Measurements from ENCODE around the gene FAM3A.

The FAM3A gene

GRCh38 chrX:154486052-154486395 lies 30.0 kb downstream of the FAM3A start:
- TF ChIP-seq, protein P1, sequence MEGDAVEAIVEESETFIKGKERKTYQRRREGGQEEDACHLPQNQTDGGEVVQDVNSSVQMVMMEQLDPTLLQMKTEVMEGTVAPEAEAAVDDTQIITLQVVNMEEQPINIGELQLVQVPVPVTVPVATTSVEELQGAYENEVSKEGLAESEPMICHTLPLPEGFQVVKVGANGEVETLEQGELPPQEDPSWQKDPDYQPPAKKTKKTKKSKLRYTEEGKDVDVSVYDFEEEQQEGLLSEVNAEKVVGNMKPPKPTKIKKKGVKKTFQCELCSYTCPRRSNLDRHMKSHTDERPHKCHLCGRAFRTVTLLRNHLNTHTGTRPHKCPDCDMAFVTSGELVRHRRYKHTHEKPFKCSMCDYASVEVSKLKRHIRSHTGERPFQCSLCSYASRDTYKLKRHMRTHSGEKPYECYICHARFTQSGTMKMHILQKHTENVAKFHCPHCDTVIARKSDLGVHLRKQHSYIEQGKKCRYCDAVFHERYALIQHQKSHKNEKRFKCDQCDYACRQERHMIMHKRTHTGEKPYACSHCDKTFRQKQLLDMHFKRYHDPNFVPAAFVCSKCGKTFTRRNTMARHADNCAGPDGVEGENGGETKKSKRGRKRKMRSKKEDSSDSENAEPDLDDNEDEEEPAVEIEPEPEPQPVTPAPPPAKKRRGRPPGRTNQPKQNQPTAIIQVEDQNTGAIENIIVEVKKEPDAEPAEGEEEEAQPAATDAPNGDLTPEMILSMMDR (IDR thresholded peaks at IDR 0.05; ENCODE audit: insufficient read depth, missing control alignments), result no peak
- DNase-seq (ENCODE audit: insufficient read length, low spot score) (no peak), FAIRE-seq (no peak)

GRCh38 chrX:154485150-154486051 lies 30.6 kb downstream of the FAM3A start:
- DNase-seq (ENCODE audit: insufficient read length, low spot score) (no peak), FAIRE-seq (no peak)
- TF ChIP-seq, protein P1 (IDR thresholded peaks at IDR 0.05; ENCODE audit: insufficient read depth, missing control alignments), result no peak

- DNase-seq (ENCODE audit: insufficient read length, low spot score), result no peak
- no peak for FAIRE-seq
- TF ChIP-seq, protein P1 (IDR thresholded peaks at IDR 0.05; ENCODE audit: insufficient read depth, missing control alignments), result no peak
These were observed 31.5 kb downstream of the FAM3A start for GRCh38 chrX:154484255-154485149.

DNA sequence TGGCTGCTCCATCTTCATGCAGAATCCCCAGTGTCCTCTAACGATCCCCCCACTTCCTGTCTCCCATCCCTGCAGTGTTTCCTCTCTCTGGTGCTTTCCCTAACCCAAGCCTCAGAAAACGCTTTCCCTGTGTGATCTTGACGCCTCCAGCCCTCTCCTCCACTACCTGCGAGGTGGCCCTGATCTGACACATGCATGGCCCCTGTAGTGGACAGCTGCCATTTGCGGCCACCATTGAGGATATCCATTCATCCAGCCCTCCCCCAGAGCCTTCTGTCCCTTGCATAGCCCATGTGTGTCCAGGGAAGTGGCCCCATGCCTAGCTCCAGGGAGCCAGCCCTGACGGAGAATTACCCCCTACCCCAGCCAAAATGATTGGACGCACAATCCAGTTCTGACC lies 32.7 kb downstream of the FAM3A start:
- DNase-seq (ENCODE audit: insufficient read length, low spot score) (no peak), FAIRE-seq (no peak)
- TF ChIP-seq, protein P1 (IDR thresholded peaks at IDR 0.05; ENCODE audit: insufficient read depth, missing control alignments), result no peak

- no peak for DNase-seq (ENCODE audit: insufficient read length, low spot score)
- TF ChIP-seq, protein P1 (IDR thresholded peaks at IDR 0.05; ENCODE audit: insufficient read depth, missing control alignments), result no peak
- no peak for FAIRE-seq
These were observed 33.2 kb downstream of the FAM3A start for GRCh38 chrX:154482786-154483185.

DNA sequence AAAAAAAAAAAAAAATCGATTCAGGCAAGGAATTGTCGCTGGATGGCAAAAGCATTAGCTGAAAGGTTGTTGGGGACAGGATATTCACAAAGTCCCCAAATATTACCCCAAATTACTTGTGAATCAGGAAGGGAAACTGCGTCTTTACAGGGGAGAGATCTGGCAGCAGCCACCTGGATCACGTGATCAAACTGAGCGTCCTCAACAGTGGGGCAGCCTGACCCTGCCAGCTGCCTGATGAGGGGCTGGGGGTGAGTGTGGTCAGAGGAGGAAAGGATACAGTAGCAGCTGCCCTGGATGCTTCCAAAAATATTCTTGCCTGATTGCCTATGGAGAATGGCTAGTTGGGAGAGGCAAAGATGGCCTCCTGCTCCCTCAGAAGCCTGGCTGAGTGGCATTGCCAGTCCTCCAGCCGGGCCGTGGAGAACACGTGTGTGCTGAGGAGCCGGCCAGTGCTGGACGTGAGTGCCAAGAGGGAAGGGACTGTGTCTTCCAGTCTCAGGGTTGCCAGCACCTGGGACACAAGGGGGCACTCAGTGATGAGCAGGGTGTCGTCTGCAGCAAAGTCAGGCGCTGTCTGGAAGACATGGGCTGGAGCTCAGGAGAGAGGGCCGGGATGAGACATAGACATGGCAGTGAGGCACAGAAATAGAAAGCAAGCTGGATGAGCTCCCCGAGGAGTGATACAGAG lies 34.0 kb downstream of the FAM3A start:
- TF ChIP-seq, protein P1 (IDR thresholded peaks at IDR 0.05; ENCODE audit: insufficient read depth, missing control alignments), result no peak
- no peak for FAIRE-seq
- no peak for DNase-seq (ENCODE audit: insufficient read length, low spot score)
